Smooth muscle cell of the coronary artery (primary cell): ENCODE measurements around the gene GNAZ. TPM values are rescaled to one million over a fixed set of nuclear protein-coding genes. Genes with fewer than 3 reads are reported as not detected.

Experiments used
- total RNA-seq: library from RNA; depleted of rRNA; stranded (reverse); fragments of >200 nt; gene quantifications from 2 replicates; pipeline ENCODE4 v1.2.3, GENCODE V29; 2014; ENCODE audit warnings: low replicate concordance

GNAZ gene
- 0.30 and 1.3 TPM in 2 replicates for total RNA-seq

DNA sequence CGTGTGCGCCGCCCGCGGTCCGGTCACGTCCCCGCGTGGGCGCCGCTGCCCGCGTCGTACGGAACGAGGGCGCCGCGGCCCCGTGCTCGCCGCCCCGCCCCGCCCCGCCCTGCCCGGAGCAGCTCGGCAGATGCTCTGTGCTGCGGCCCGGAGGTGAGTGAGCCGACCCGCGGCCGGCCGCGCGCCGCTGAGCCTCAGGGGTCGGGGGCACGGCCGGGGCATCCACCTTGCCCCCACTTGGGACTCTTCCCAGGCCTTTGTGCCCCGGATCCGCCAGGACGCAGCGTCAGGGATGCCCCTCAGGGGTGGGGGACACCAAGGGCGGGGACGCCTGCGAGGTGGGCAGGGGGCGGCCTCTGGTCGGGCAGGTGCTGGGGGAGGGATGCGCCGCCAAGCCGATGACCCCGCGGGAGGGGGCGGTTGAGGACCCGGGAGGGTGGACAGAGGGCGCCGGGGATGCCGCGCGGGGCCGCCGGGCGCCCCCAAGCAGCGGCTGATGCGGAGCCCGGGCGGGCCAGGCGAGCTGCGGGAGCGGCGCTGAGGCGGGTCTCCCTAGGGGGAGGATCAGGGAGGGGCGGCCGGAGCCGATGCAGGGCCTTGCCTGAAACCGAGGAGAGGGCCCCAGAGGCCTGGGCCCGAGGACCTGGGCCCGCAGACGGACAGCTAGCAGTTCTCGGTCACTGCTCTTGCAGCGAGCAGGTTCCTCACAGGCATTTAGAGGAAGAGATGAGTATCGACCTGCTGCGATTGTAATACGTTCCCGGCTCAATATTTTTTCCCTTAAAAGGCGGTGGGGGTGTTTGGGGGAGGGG, at the start of gene GNAZ:
Gene GNAZ, plus strand, starts transcription at position 102 of the 812 bp plus-strand sequence. CDS start 25,177 bp downstream, outside the sequence.

DNA sequence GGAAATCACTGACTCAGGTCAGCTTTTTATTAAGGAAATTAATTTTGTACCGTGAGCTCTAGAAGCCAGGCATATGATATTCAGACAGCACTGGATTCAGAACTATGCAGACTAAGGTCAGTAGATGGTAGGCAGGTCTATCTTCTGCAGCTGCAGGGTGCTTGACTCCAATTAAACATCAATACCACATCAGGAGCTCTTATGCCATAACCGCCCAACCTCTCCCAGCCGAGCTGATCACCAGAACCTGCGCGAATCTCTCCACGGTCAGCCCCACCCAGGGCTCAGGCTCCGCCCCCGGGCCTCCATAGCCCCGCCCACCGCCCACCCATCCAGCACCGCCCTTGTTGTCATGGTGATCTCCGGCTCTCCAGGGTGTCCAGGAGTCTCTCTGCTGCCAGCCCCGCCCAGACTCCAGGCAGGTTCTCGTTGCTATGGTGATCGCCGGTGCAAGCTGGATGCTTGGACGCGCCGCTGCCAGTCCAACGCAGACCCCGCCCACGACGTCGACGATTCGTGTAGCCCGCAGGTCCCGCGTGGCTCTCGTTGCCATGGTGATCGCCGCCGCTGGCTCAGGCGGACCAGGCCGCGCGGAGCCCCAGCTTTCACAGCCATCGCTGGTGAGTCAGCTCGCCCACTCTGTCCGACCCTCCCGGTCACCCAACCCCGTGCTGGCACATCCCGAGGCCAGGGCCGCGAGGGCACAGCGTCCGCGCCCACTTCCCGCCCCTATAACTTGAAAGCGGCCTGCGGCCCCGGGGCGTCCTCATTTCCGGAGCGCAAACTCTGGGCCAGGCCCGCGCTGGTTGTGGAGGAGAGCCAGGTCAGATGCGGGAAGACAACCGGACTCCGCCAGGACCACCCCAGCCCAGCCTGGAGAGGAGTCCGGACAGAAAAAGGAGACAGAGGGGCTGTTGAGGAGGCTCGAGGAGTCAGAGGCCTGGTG, 74.9 kb downstream of the GNAZ start, which contains the start of gene RAB36:
Gene RAB36, plus strand, starts transcription at position 546 of the 946 bp plus-strand sequence. CDS start 1,140 bp downstream, outside the sequence.

Other genes with a start within 250 kb of the GNAZ start
- not detected in 2 replicates for gene IGLL5, start 182.7 kb upstream of the GNAZ start, total RNA-seq
- 0.23 TPM in 1 of 2 replicates, not detected in the other for gene RSPH14, start 71.5 kb downstream of the GNAZ start, total RNA-seq
- 1.4 and 1.8 TPM in 2 replicates for gene RAB36, start 75.0 kb downstream of the GNAZ start, total RNA-seq
- 58.6 and 131 TPM in 2 replicates for gene BCR, start 110.0 kb downstream of the GNAZ start, total RNA-seq